D341Med (cell line): ENCODE measurements around the gene WDR41.

ENCODE experiments used
- DNase-seq: peaks from one replicate; pipeline ENCODE4 v3.0.0; 2012; ENCODE audit warnings: low spot score

Gene WDR41

GRCh38 chr5:77444356-77444755 is 47.8 kb downstream of the WDR41 start:
- DNase-seq = no peak

GRCh38 chr5:77443670-77444069 is 48.4 kb downstream of the WDR41 start:
- DNase-seq = no peak

- DNase-seq = no peak
These were observed 54.0 kb downstream of the WDR41 start for GRCh38 chr5:77438071-77438470.

GRCh38 chr5:77437194-77437593 is 54.9 kb downstream of the WDR41 start:
- DNase-seq = peak; percentile 43

GRCh38 chr5:77431719-77432118 is 60.4 kb downstream of the WDR41 start:
- no peak for DNase-seq

- no peak for DNase-seq
These were observed 60.8 kb downstream of the WDR41 start for GRCh38 chr5:77431286-77431685.

- DNase-seq = no peak
These were observed 61.4 kb downstream of the WDR41 start for GRCh38 chr5:77430726-77431125.

GRCh38 chr5:77428526-77428925 is 63.6 kb downstream of the WDR41 start:
- no peak for DNase-seq

- no peak for DNase-seq
These were observed 64.1 kb downstream of the WDR41 start for GRCh38 chr5:77427998-77428397.

- DNase-seq = no peak
These were observed 65.4 kb downstream of the WDR41 start for GRCh38 chr5:77426670-77427069.

- DNase-seq = no peak
These were observed 66.0 kb downstream of the WDR41 start for GRCh38 chr5:77425998-77426659.

GRCh38 chr5:77425420-77425819 is 66.7 kb downstream of the WDR41 start:
- no peak for DNase-seq

GRCh38 chr5:77424921-77425320 is 67.2 kb downstream of the WDR41 start:
- DNase-seq = no peak

GRCh38 chr5:77423022-77423750 is 68.9 kb downstream of the WDR41 start:
- no peak for DNase-seq

- no peak for DNase-seq
These were observed 71.2 kb downstream of the WDR41 start for GRCh38 chr5:77420940-77421339.

GRCh38 chr5:77419644-77420582 is 72.2 kb downstream of the WDR41 start:
- no peak for DNase-seq

- no peak for DNase-seq
These were observed 73.2 kb downstream of the WDR41 start for GRCh38 chr5:77418601-77419581.

- no peak for DNase-seq
These were observed 74.0 kb downstream of the WDR41 start for GRCh38 chr5:77418162-77418561.

- DNase-seq = no peak
These were observed 79.1 kb downstream of the WDR41 start for GRCh38 chr5:77413049-77413448.

- DNase-seq = no peak
These were observed 82.1 kb downstream of the WDR41 start for GRCh38 chr5:77409870-77410621.

GRCh38 chr5:77407152-77407551 is 85.0 kb downstream of the WDR41 start:
- no peak for DNase-seq
